Hepatocyte (in vitro differentiated cells): ENCODE measurements around the gene DTNA. TPM values are rescaled to one million over a fixed set of nuclear protein-coding genes. Genes with fewer than 3 reads are reported as not detected.
"Not testable (repeated sequence)": the region's sequence is repeated elsewhere in the genome, so short reads cannot be mapped to it uniquely, and the experiment has no call there.

Source experiments
- DNase-seq: peaks from one replicate; pipeline ENCODE4 v3.0.0-alpha.2; 2016; ENCODE audit warnings: low spot score
- H2AFZ ChIP-seq: fragments of 200-600 bp; sonication (generic); 2 replicates; pipeline ENCODE4 v1.6.0; 2016; ENCODE audit warnings: antibody characterized with exemption, mild to moderate bottlenecking
- H3K27ac ChIP-seq: fragments of 200-600 bp; sonication (generic); 2 replicates; pipeline ENCODE4 v1.5.1; 2016; ENCODE audit warnings: mild to moderate bottlenecking
- H3K27me3 ChIP-seq: fragments of 200-600 bp; sonication (generic); 2 replicates; pipeline ENCODE4 v1.6.1; 2016
- H3K36me3 ChIP-seq: fragments of 200-600 bp; sonication (generic); replicated peaks from 2 replicates; pipeline ENCODE4 v1.5.1; 2016; ENCODE audit warnings: low read depth; ENCODE audit not compliant: insufficient read depth
- H3K4me1 ChIP-seq: fragments of 200-600 bp; sonication (generic); 2 replicates; pipeline ENCODE4 v1.5.1; 2016; ENCODE audit warnings: mild to moderate bottlenecking, moderate library complexity; ENCODE audit not compliant: insufficient read depth
- H3K4me2 ChIP-seq: fragments of 200-600 bp; sonication (generic); 2 replicates; pipeline ENCODE4 v1.6.0; 2016
- H3K4me3 ChIP-seq: fragments of 200-600 bp; sonication (generic); 2 replicates; pipeline ENCODE4 v1.5.1; 2016; ENCODE audit warnings: mild to moderate bottlenecking
- H3K79me2 ChIP-seq: fragments of 200-600 bp; sonication (generic); 2 replicates; pipeline ENCODE4 v1.6.0; 2017; ENCODE audit warnings: mild to moderate bottlenecking
- H3K9me2 ChIP-seq: fragments of 200-600 bp; sonication (generic); replicated peaks from 2 replicates; pipeline ENCODE4 v1.6.0; 2017; ENCODE audit warnings: mild to moderate bottlenecking; ENCODE audit not compliant: insufficient read depth
- H3K9me3 ChIP-seq: fragments of 200-600 bp; sonication (generic); 2 replicates; pipeline ENCODE4 v1.5.1; 2016; ENCODE audit warnings: low read depth, mild to moderate bottlenecking
- H4K20me1 ChIP-seq: fragments of 200-600 bp; sonication (generic); 2 replicates; pipeline ENCODE4 v1.6.0; 2016; ENCODE audit warnings: mild to moderate bottlenecking; ENCODE audit not compliant: insufficient read depth, poor library complexity, severe bottlenecking
- EZH2 ChIP-seq: fragments of 200-600 bp; sonication (generic); IDR thresholded peaks from 2 replicates; pipeline ENCODE4 v1.6.1; 2016; ENCODE audit warnings: antibody characterized with exemption, mild to moderate bottlenecking, borderline replicate concordance
- EZH2phosphoT487 ChIP-seq: fragments of 200-600 bp; sonication (generic); IDR thresholded peaks from one replicate; pipeline ENCODE4 v1.6.1; 2018; ENCODE audit warnings: antibody characterized with exemption, mild to moderate bottlenecking, low read depth, moderate library complexity; ENCODE audit not compliant: unreplicated experiment, severe bottlenecking
- WGBS: methylation state at CpG from one replicate; pipeline ENCODE4 v1.1.6; 2016; ENCODE audit warnings: low lambda C conversion rate; ENCODE audit errors: missing lambda C conversion rate; 5-methylcytosine and 5-hydroxymethylcytosine counted together
- polyA plus RNA-seq: library from polyadenylated mRNA; unstranded; fragments of >200 nt; fragmentation: Nextera tagmentation; extraction: Ambion mirVana; gene quantifications from 2 replicates; pipeline ENCODE4 v1.2.1, GENCODE V29; 2016
- total RNA-seq: library from RNA; depleted of rRNA; stranded (reverse); fragments of >200 nt; gene quantifications from 2 replicates; pipeline ENCODE4 v1.2.3, GENCODE V29; 2014
- TF ChIP-seq, protein P1 (sequence below): fragments of 200-600 bp; sonication (generic); IDR thresholded peaks from 2 replicates; pipeline ENCODE4 v1.5.1; 2016; ENCODE audit warnings: antibody characterized with exemption, mild to moderate bottlenecking; ENCODE audit not compliant: poor library complexity

Gene DTNA
- total and polyA plus RNA-seq, 2 experiments from 2014 or later = 18.3 to 34.0 TPM

GRCh38 chr18:34915046-34915445, 204.9 kb downstream of the DTNA start:
- no peak overlapping the region for H3K4me3 ChIP-seq
- H3K4me1 ChIP-seq = peaks cover 13% of the 10 kb centered on the region
- no peaks in the 10 kb centered on the region for H3K9me3 ChIP-seq
- H3K9me2 ChIP-seq = no peaks in the 10 kb centered on the region
- DNase-seq = no peak
- no peak for TF ChIP-seq EZH2phosphoT487
- TF ChIP-seq, protein P1, sequence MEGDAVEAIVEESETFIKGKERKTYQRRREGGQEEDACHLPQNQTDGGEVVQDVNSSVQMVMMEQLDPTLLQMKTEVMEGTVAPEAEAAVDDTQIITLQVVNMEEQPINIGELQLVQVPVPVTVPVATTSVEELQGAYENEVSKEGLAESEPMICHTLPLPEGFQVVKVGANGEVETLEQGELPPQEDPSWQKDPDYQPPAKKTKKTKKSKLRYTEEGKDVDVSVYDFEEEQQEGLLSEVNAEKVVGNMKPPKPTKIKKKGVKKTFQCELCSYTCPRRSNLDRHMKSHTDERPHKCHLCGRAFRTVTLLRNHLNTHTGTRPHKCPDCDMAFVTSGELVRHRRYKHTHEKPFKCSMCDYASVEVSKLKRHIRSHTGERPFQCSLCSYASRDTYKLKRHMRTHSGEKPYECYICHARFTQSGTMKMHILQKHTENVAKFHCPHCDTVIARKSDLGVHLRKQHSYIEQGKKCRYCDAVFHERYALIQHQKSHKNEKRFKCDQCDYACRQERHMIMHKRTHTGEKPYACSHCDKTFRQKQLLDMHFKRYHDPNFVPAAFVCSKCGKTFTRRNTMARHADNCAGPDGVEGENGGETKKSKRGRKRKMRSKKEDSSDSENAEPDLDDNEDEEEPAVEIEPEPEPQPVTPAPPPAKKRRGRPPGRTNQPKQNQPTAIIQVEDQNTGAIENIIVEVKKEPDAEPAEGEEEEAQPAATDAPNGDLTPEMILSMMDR = no peak
- TF ChIP-seq EZH2 = no peak
- 66% methylated on average over 3 of the region's 3 CpGs for WGBS
- no peaks in the 10 kb centered on the region for H3K36me3 ChIP-seq
- H2AFZ ChIP-seq = no peak overlapping the region
- no peak overlapping the region for H3K4me2 ChIP-seq
- no peaks in the 10 kb centered on the region for H3K79me2 ChIP-seq
- no peaks in the 10 kb centered on the region for H4K20me1 ChIP-seq
- peak overlapping the region; percentile 74 for H3K27ac ChIP-seq
- H3K27me3 ChIP-seq = no peaks in the 10 kb centered on the region

GRCh38 chr18:34916539-34916938, 206.4 kb downstream of the DTNA start:
- H3K27me3 ChIP-seq, H3K36me3 ChIP-seq, DNase-seq, H3K4me3 ChIP-seq, H3K27ac ChIP-seq, H3K9me3 ChIP-seq, H3K9me2 ChIP-seq, H2AFZ ChIP-seq, H3K79me2 ChIP-seq, H4K20me1 ChIP-seq, H3K4me2 ChIP-seq: not testable (repeated sequence)
- peaks cover 12% of the 10 kb centered on the region for H3K4me1 ChIP-seq
- WGBS = 92% methylated on average over 7 of the region's 7 CpGs

GRCh38 chr18:34918856-34919255, 208.8 kb downstream of the DTNA start:
- Histone ChIP-seq H2AFZ (no peak overlapping the region), H3K9me3 (no peaks in the 10 kb centered on the region), H3K27me3 (no peaks in the 10 kb centered on the region), H3K4me1 (peaks cover 8% of the 10 kb centered on the region), H3K4me2 (no peak overlapping the region), H3K4me3 (no peak overlapping the region), H3K36me3 (no peaks in the 10 kb centered on the region), H3K9me2 (no peaks in the 10 kb centered on the region), H4K20me1 (no peaks in the 10 kb centered on the region), H3K79me2 (no peaks in the 10 kb centered on the region), H3K27ac (no peak overlapping the region)
- DNase-seq = no peak
- 39% methylated on average over 5 of the region's 5 CpGs for WGBS
- TF ChIP-seq EZH2phosphoT487 = no peak
- no peak for TF ChIP-seq EZH2
- TF ChIP-seq, protein P1 = no peak

DNA sequence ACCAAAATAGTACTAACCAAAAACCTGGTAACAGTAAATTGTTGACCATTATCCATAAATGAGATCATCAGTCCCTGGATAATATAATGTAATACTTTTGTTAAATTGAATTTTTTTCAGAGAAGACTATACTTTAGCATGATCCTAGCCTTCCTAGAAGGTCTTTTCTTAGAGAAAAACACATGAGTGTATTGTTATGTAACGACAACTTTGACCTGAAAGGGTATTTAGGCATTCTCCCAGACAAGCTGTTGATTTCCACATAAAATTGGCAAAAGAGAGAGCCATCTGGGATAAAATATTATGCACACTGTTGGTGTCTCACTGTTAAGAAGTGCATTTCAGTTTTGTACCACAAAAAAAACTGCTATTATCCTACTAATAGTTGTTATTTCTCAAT, 211.1 kb downstream of the DTNA start:
- TF ChIP-seq EZH2 (no peak), EZH2phosphoT487 (no peak)
- TF ChIP-seq, protein P1 = no peak
- Histone ChIP-seq H3K4me3 (no peak overlapping the region), H3K4me2 (no peak overlapping the region), H2AFZ (no peak overlapping the region), H3K27ac (no peak overlapping the region), H3K9me2 (no peaks in the 10 kb centered on the region), H3K27me3 (no peaks in the 10 kb centered on the region), H3K4me1 (no peaks in the 10 kb centered on the region), H3K79me2 (no peaks in the 10 kb centered on the region), H3K36me3 (no peaks in the 10 kb centered on the region), H3K9me3 (no peaks in the 10 kb centered on the region), H4K20me1 (no peaks in the 10 kb centered on the region)
- 94% methylated on average over 1 of the region's 1 CpG for WGBS
- no peak for DNase-seq
